Measurements from ENCODE around the gene PLSCR4. TPM values are rescaled to one million over a fixed set of nuclear protein-coding genes. Genes with fewer than 3 reads are reported as not detected.

The PLSCR4 gene
- total and polyA plus RNA-seq, 7 experiments from 2014 or later: 0.42 TPM; not detected in 6

GRCh38 chr3:146159037-146159436 is 91.9 kb downstream of the PLSCR4 start:
- ATAC-seq (no peak), DNase-seq (no peak)
- H3K4me3 Mint-ChIP-seq: no peak overlapping the region
- H3K4me1 ChIP-seq (ENCODE audit: control insufficient read depth in 2 of 2, insufficient read depth in 2 of 2, low read length in 2 of 2): no peaks in the 10 kb centered on the region
- H3K9me3 Mint-ChIP-seq: peaks cover 0 to 6% (median 3%) of the 10 kb centered on the region in 11 donors
- intact Hi-C loops (cut with micrococcal nuclease): no loop called here
- H3K4me1 Mint-ChIP-seq: peaks cover 0 to 21% (median 19%) of the 10 kb centered on the region in 7 donors
- no peak overlapping the region for H3K27ac ChIP-seq (ENCODE audit: low read depth, low read length)
- no peaks in the 10 kb centered on the region for H3K27me3 ChIP-seq (ENCODE audit: control insufficient read depth in 2 of 2, insufficient read depth in 2 of 2, low read length in 2 of 2)
- H3K27ac Mint-ChIP-seq: no peak overlapping the region
- no peaks in the 10 kb centered on the region for H3K36me3 ChIP-seq (ENCODE audit: control insufficient read depth in 2 of 3, insufficient read depth in 3 of 3, low read length in 3 of 3)
- peaks cover 0 to 5% (median 2%) of the 10 kb centered on the region in 5 donors for H3K36me3 Mint-ChIP-seq
- ChIA-PET CTCF (no interaction called here), POLR2A (no interaction called here)
- no peaks in the 10 kb centered on the region for H3K9me3 ChIP-seq (ENCODE audit: control insufficient read depth in 2 of 3, low read length in 3 of 3)
- peaks cover 44 to 58% (median 53%) of the 10 kb centered on the region in 5 donors for H3K27me3 Mint-ChIP-seq
- no peak overlapping the region for H3K4me3 ChIP-seq (ENCODE audit: low read length)

- intact Hi-C loops (cut with micrococcal nuclease): no loop called here
- no peaks in the 10 kb centered on the region for H3K36me3 Mint-ChIP-seq
- no peak overlapping the region for H3K27ac Mint-ChIP-seq
- H3K9me3 Mint-ChIP-seq: peaks cover 0 to 4% (median 0%) of the 10 kb centered on the region in 11 donors
- no peak overlapping the region for H3K4me3 Mint-ChIP-seq
- no peak for DNase-seq
- Histone ChIP-seq H3K27ac (ENCODE audit: low read depth, low read length) (no peak overlapping the region), H3K36me3 (ENCODE audit: control insufficient read depth in 2 of 3, insufficient read depth in 3 of 3, low read length in 3 of 3) (no peaks in the 10 kb centered on the region), H3K9me3 (ENCODE audit: control insufficient read depth in 2 of 3, low read length in 3 of 3) (no peaks in the 10 kb centered on the region), H3K27me3 (ENCODE audit: control insufficient read depth in 2 of 2, insufficient read depth in 2 of 2, low read length in 2 of 2) (no peaks in the 10 kb centered on the region), H3K4me1 (ENCODE audit: control insufficient read depth in 2 of 2, insufficient read depth in 2 of 2, low read length in 2 of 2) (no peaks in the 10 kb centered on the region), H3K4me3 (ENCODE audit: low read length) (no peak overlapping the region)
- H3K4me1 Mint-ChIP-seq: peaks cover 0 to 21% (median 16%) of the 10 kb centered on the region in 7 donors
- no peak for ATAC-seq
- peaks cover 32 to 52% (median 46%) of the 10 kb centered on the region in 5 donors for H3K27me3 Mint-ChIP-seq
- ChIA-PET CTCF (no interaction called here), POLR2A (no interaction called here)
Observed at GRCh38 chr3:146157325-146158060, 93.4 kb downstream of the PLSCR4 start.

- Histone ChIP-seq H3K27me3 (ENCODE audit: control insufficient read depth in 2 of 2, insufficient read depth in 2 of 2, low read length in 2 of 2) (no peaks in the 10 kb centered on the region), H3K36me3 (ENCODE audit: control insufficient read depth in 2 of 3, insufficient read depth in 3 of 3, low read length in 3 of 3) (no peaks in the 10 kb centered on the region), H3K4me1 (ENCODE audit: control insufficient read depth in 2 of 2, insufficient read depth in 2 of 2, low read length in 2 of 2) (no peaks in the 10 kb centered on the region), H3K4me3 (ENCODE audit: low read length) (no peak overlapping the region), H3K9me3 (ENCODE audit: control insufficient read depth in 2 of 3, low read length in 3 of 3) (no peaks in the 10 kb centered on the region), H3K27ac (ENCODE audit: low read depth, low read length) (no peak overlapping the region)
- POLR2A ChIA-PET: no interaction called here
- ATAC-seq (no peak), DNase-seq (no peak)
- CTCF ChIA-PET: no interaction called here
- peaks cover 0 to 16% (median 14%) of the 10 kb centered on the region in 7 donors for H3K4me1 Mint-ChIP-seq
- no peak overlapping the region for H3K27ac Mint-ChIP-seq
- H3K27me3 Mint-ChIP-seq: peaks cover 25 to 45% (median 41%) of the 10 kb centered on the region in 5 donors
- intact Hi-C loops (cut with micrococcal nuclease): no loop called here
- H3K4me3 Mint-ChIP-seq: no peak overlapping the region
- peaks cover 0 to 2% (median 0%) of the 10 kb centered on the region in 11 donors for H3K9me3 Mint-ChIP-seq
- H3K36me3 Mint-ChIP-seq: no peaks in the 10 kb centered on the region
Observed at GRCh38 chr3:146156666-146157314, 94.1 kb downstream of the PLSCR4 start.

GRCh38 chr3:146156095-146156494 is 94.8 kb downstream of the PLSCR4 start:
- H3K27me3 Mint-ChIP-seq: peaks cover 22 to 44% (median 41%) of the 10 kb centered on the region in 5 donors
- no peaks in the 10 kb centered on the region for H3K36me3 Mint-ChIP-seq
- Histone ChIP-seq H3K36me3 (ENCODE audit: control insufficient read depth in 2 of 3, insufficient read depth in 3 of 3, low read length in 3 of 3) (no peaks in the 10 kb centered on the region), H3K4me3 (ENCODE audit: low read length) (no peak overlapping the region), H3K27ac (ENCODE audit: low read depth, low read length) (no peak overlapping the region), H3K27me3 (ENCODE audit: control insufficient read depth in 2 of 2, insufficient read depth in 2 of 2, low read length in 2 of 2) (no peaks in the 10 kb centered on the region), H3K4me1 (ENCODE audit: control insufficient read depth in 2 of 2, insufficient read depth in 2 of 2, low read length in 2 of 2) (no peaks in the 10 kb centered on the region), H3K9me3 (ENCODE audit: control insufficient read depth in 2 of 3, low read length in 3 of 3) (no peaks in the 10 kb centered on the region)
- H3K27ac Mint-ChIP-seq: no peak overlapping the region
- CTCF ChIA-PET: no interaction called here
- DNase-seq (no peak), ATAC-seq (no peak)
- peaks cover 0 to 2% (median 0%) of the 10 kb centered on the region in 11 donors for H3K9me3 Mint-ChIP-seq
- H3K4me3 Mint-ChIP-seq: no peak overlapping the region
- peaks cover 0 to 10% (median 9%) of the 10 kb centered on the region in 7 donors for H3K4me1 Mint-ChIP-seq
- intact Hi-C loops (cut with micrococcal nuclease): no loop called here
- POLR2A ChIA-PET: no interaction called here

GRCh38 chr3:146154995-146155394 is 95.9 kb downstream of the PLSCR4 start:
- no peak for ATAC-seq
- no peak overlapping the region for H3K27ac ChIP-seq (ENCODE audit: low read depth, low read length)
- POLR2A ChIA-PET: no interaction called here
- H3K4me3 Mint-ChIP-seq: no peak overlapping the region
- H3K4me1 ChIP-seq (ENCODE audit: control insufficient read depth in 2 of 2, insufficient read depth in 2 of 2, low read length in 2 of 2): no peaks in the 10 kb centered on the region
- H3K4me1 Mint-ChIP-seq: peaks cover 0 to 5% (median 4%) of the 10 kb centered on the region in 7 donors
- intact Hi-C loops (cut with micrococcal nuclease): no loop called here
- peaks cover 17 to 45% (median 36%) of the 10 kb centered on the region in 5 donors for H3K27me3 Mint-ChIP-seq
- no peak overlapping the region for H3K27ac Mint-ChIP-seq
- no peaks in the 10 kb centered on the region for H3K27me3 ChIP-seq (ENCODE audit: control insufficient read depth in 2 of 2, insufficient read depth in 2 of 2, low read length in 2 of 2)
- no peaks in the 10 kb centered on the region for H3K9me3 ChIP-seq (ENCODE audit: control insufficient read depth in 2 of 3, low read length in 3 of 3)
- no peaks in the 10 kb centered on the region for H3K36me3 Mint-ChIP-seq
- DNase-seq: no peak
- no peak overlapping the region for H3K4me3 ChIP-seq (ENCODE audit: low read length)
- H3K36me3 ChIP-seq (ENCODE audit: control insufficient read depth in 2 of 3, insufficient read depth in 3 of 3, low read length in 3 of 3): no peaks in the 10 kb centered on the region
- H3K9me3 Mint-ChIP-seq: no peaks in the 10 kb centered on the region
- CTCF ChIA-PET: no interaction called here

- H3K9me3 Mint-ChIP-seq: no peaks in the 10 kb centered on the region
- H3K27ac Mint-ChIP-seq: no peak overlapping the region
- Histone ChIP-seq H3K36me3 (ENCODE audit: control insufficient read depth in 2 of 3, insufficient read depth in 3 of 3, low read length in 3 of 3) (no peaks in the 10 kb centered on the region), H3K4me1 (ENCODE audit: control insufficient read depth in 2 of 2, insufficient read depth in 2 of 2, low read length in 2 of 2) (no peaks in the 10 kb centered on the region), H3K27ac (ENCODE audit: low read depth, low read length) (no peak overlapping the region), H3K27me3 (ENCODE audit: control insufficient read depth in 2 of 2, insufficient read depth in 2 of 2, low read length in 2 of 2) (no peaks in the 10 kb centered on the region), H3K9me3 (ENCODE audit: control insufficient read depth in 2 of 3, low read length in 3 of 3) (no peaks in the 10 kb centered on the region), H3K4me3 (ENCODE audit: low read length) (no peak overlapping the region)
- ChIA-PET CTCF (no interaction called here), POLR2A (no interaction called here)
- DNase-seq (no peak), ATAC-seq (no peak)
- peaks cover 13 to 42% (median 31%) of the 10 kb centered on the region in 5 donors for H3K27me3 Mint-ChIP-seq
- H3K4me1 Mint-ChIP-seq: no peaks in the 10 kb centered on the region
- intact Hi-C loops (cut with micrococcal nuclease): no loop called here
- H3K36me3 Mint-ChIP-seq: no peaks in the 10 kb centered on the region
- no peak overlapping the region for H3K4me3 Mint-ChIP-seq
Observed at GRCh38 chr3:146154316-146154715, 96.6 kb downstream of the PLSCR4 start.

- no peaks in the 10 kb centered on the region for H3K9me3 Mint-ChIP-seq
- POLR2A ChIA-PET: no interaction called here
- Histone ChIP-seq H3K27me3 (ENCODE audit: control insufficient read depth in 2 of 2, insufficient read depth in 2 of 2, low read length in 2 of 2) (no peaks in the 10 kb centered on the region), H3K36me3 (ENCODE audit: control insufficient read depth in 2 of 3, insufficient read depth in 3 of 3, low read length in 3 of 3) (no peaks in the 10 kb centered on the region), H3K9me3 (ENCODE audit: control insufficient read depth in 2 of 3, low read length in 3 of 3) (no peaks in the 10 kb centered on the region), H3K4me1 (ENCODE audit: control insufficient read depth in 2 of 2, insufficient read depth in 2 of 2, low read length in 2 of 2) (no peaks in the 10 kb centered on the region), H3K4me3 (ENCODE audit: low read length) (no peak overlapping the region), H3K27ac (ENCODE audit: low read depth, low read length) (no peak overlapping the region)
- CTCF ChIA-PET: no interaction called here
- H3K4me3 Mint-ChIP-seq: no peak overlapping the region
- no peaks in the 10 kb centered on the region for H3K4me1 Mint-ChIP-seq
- H3K27me3 Mint-ChIP-seq: peaks cover 4 to 34% (median 22%) of the 10 kb centered on the region in 5 donors
- intact Hi-C loops (cut with micrococcal nuclease): no loop called here
- ATAC-seq (no peak), DNase-seq (no peak)
- no peak overlapping the region for H3K27ac Mint-ChIP-seq
- H3K36me3 Mint-ChIP-seq: no peaks in the 10 kb centered on the region
Observed at GRCh38 chr3:146153429-146153828, 97.5 kb downstream of the PLSCR4 start.

Data from naive thymus-derived CD4-positive, alpha-beta T cell (primary cell).